ENCODE data around the gene SOX3.

The SOX3 gene

GRCh38 chrX:140504371-140505324 is at the start of gene SOX3:
Gene SOX3, minus strand, starts transcription at chrX:140505069. Its CDS starts 9 bp downstream, at chrX:140505060.
- no peak for DNase-seq

DNA sequence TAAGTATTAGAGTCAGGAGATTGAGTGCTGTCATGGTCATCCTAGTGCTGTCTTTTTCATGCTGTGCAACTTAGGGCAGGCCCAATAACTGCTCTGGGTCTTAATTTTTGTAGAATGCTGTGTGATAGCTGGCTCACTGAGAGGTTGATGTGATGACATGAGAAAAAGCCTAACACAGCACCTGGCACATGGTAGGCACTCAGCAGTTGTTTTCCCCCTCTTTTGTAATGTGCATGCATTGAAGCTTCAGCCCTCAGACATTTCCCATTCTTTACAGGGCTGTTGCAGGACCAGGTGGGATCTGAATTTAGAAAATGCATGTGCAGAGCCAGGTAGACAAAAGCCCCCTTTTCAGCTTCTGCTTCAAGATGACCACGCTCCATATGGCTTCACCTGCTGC is 44.1 kb upstream of the SOX3 start:
- no peak for DNase-seq

DNA sequence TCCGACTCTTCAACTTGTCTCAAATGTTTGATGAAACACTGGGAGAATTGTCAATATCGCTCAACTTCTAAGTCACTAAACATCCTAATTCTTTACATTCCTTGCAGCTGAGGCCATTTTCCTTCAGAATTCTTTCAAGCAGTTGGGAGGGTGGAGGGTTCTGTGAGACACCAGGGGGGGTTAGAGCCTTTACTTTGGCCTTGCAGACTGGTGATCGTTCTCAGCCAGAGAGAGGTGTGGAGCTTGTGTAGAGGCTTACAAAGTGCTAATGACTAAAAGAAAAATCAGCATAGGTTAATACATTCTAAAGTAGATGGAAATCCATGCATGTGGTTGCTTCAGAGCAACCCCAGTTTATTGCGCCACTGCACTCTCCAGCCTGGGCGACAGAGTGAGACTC is 21.3 kb upstream of the SOX3 start:
- DNase-seq = no peak

DNA sequence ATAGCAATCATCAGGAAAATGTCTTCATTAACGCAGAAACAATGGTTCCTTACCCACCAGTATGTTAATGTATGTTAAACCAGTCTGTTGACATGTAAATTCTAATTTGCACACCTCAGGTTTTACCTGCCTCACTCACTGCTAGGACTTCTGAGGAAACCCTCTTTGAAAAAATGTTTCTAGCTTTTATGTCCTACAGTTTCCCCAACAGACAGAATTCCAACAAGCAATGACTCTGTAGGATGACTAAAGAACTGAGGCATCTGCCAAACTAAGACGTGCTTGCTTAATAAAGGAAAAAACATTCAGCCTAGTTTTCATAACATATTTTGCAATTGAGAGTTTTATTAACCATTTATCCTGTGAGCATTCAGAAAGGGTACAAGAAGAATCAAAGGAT is 20.6 kb upstream of the SOX3 start:
- no peak for DNase-seq

- no peak for DNase-seq
These were observed 19.7 kb upstream of the SOX3 start for GRCh38 chrX:140524556-140524955.

DNA sequence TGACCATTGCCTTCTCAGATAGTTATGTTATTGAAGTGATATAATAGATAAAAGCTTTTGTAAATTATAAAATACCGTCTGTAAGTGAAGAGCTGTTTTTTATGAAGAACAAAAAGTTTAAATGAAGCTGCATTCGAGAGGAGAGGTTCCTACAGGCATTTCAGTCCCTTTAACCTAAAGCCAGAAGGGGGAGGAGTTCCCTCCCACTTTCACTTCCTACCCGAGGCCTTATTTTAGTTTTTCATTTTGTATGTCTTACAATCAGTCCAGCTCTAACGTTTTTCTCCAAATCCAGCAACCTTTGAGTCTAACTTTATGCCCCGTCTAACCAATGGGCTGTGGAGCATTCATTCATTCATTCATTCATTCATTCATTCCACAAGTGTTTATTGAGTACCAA is 16.5 kb upstream of the SOX3 start:
- DNase-seq = no peak

GRCh38 chrX:140514554-140514953 is 9.7 kb upstream of the SOX3 start:
- no peak for DNase-seq

GRCh38 chrX:140510895-140511295 is 6.0 kb upstream of the SOX3 start:
- DNase-seq = no peak

DNA sequence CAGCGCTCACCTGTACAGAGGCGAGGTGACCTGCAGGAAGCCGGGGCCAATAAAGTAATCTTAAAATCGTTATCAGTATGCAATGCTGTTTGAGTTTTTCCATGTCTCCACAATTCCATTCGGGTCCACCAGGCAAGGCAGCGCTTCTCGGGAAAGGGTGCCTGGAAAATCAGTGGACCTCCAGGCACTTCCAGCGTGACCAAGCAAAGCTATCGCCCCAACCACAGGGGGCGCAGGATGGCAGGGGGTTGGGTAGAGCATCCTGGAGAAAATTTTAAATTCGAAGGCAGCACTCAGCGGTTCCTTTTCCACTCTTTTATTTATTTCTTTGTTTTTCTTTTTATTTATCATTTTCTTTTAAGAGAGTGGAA is 5.4 kb upstream of the SOX3 start:
- no peak for DNase-seq

- no peak for DNase-seq
These were observed 4.8 kb upstream of the SOX3 start for GRCh38 chrX:140509468-140510305.

- DNase-seq = no peak
These were observed 4.1 kb upstream of the SOX3 start for GRCh38 chrX:140508958-140509357.

DNA sequence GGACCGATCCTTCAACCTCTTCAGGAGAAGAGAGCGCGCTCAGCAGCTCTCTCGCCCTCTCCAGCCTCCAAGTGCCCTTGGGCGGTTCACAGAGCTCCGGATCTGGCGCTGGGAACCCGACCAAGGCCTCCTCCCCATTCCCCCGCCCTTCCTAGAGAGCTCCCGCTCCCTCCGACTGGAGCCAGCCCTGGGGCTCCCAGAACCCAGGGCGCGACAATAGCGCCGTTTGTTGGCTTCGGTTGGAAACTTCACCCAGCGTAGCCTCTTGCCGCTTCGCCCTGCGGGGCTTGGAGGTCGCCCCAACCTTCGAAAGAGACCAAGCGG is 3.1 kb upstream of the SOX3 start:
- DNase-seq = no peak

GRCh38 chrX:140507223-140507981 is 2.5 kb upstream of the SOX3 start:
- DNase-seq = no peak

DNA sequence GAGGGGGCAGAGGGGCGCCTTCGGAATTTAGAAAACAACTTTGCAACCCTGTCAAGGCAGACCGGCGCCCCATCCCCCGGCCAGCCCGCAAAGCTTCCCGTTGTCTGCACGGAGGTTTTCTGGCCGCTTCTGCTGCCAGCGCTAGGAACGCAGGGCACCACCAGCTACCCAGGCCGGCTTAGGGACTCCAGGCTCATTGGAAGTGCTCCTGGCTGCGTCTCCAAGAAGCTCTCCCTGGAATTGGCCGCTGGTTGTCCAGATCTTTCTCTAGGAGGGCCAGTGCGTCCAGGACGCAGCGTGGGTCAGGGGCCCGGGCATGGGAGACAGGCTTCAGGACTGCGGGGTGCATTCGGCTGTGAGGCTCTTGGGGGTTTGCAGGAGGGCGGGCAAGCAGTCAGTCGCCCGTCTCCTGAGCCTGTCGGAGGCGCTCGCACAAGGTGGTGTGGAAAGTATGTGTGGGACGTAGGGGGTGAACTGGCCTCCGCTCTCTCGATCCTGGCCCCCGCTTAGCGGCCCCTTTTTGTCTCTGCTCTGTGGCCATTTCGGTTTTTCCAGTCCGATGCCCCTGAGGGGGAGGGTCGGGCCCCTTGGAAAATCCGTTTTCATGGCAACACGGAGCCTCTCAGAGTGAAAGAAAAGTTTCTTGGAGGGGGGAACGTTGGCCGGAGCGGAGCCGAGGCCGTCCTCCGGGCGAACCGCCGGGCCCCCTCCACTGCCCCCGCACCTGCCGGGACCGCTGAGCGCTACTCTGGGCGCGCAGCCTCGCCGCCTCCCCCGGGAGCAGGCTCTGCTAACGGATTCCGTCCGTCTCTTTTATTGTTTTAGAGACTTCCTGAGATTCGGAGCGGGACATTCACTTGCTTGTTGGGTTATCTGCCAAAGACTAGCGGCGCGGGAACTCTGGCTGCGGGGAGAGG is 810 bp upstream of the SOX3 start:
- no peak for DNase-seq

DNA sequence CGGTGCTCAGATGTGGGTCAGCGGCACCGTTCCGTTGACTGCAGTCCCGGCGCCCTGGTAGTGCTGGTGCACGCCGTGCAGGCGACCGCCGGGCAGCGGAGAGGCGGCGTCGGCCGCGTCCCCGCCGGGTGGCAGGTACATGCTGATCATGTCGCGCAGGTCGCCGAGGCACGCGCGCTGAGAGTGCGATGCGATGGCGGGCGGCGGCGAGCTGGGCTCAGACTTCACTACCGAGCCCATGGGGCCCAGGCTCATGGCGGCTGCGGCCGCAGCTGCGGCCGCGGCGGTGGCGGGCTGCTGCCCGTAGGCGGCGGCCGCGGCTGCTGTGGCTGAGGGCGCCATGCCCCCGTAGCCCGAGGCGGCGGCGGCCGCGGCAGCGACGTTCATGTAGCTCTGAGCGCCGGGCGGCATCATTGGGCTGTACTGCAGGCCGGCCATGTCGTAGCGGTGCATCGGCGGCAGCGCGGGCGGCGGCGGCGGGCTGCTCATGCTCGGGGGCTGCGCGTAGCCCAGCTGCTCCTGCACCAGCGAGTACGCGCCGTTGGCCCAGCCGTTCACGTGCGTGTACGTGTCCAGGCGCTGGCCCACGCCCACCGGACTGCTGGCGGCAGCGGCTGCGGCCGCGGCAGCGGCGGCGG is 1.0 kb downstream of the SOX3 start:
- DNase-seq = no peak

DNA sequence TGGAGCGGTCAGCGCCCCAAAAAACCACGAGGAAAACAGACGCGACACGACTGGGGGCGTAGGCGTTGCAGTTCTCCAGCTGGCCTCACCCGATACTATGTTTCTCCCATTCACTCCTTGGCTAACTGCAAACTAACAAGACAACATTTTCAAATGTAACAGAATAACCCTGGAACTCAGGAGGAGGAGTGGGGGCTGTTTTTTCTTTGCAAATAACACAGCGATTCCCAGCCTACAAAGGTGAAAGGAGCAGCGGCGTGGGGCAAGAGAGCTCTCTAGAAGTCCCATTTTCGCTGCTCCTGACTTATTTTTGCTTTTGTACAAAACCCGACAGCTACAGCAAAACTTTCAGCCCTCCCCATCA is 1.6 kb downstream of the SOX3 start:
- DNase-seq = no peak

DNA sequence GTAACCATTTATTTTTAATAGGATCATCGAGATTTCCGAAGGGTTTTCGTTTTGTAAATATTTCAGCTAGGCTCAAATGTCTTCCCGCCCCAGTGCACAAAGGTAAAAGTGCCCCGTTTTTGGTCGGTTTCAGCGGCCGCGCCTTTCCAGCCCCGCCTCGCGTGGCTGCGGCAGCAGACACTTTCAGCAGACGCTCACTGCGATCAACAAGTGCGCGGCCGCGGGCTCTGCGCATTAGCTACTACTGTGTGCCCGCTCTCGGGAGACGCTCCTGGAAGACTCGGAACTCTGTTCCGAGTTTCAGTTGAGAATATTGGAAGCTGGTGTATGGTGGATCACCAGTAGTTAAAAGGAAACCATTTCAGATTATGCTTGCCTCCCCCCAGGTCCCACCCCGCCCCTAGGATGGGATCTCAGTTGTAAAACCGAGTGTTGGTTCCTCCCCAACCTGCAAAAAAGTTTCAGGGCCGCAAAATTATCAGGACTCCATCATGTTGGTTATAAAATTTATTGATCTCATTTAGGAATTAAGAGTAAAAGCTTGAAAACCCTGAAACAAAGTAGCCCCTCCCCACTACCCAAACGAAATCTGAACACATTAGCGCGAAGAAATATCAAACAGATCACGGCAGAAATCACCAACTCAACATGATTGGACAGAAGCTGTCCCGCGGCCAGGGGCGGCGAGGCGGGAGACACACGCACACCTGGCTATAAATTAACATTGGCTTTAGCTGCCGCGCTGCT is 2.2 kb downstream of the SOX3 start:
- no peak for DNase-seq

- no peak for DNase-seq
These were observed 2.9 kb downstream of the SOX3 start for GRCh38 chrX:140501940-140502468.

- DNase-seq = no peak
These were observed 3.5 kb downstream of the SOX3 start for GRCh38 chrX:140501321-140501720.

GRCh38 chrX:140500441-140500840 is 4.4 kb downstream of the SOX3 start:
- no peak for DNase-seq

- no peak for DNase-seq
These were observed 9.1 kb downstream of the SOX3 start for GRCh38 chrX:140495739-140496138.

Data from Kasumi-1 (cell line).